ENCODE data around the gene HOMER2.

The HOMER2 gene

GRCh38 chr15:82992436-82992998 lies 40.0 kb upstream of the HOMER2 start:
- TF ChIP-seq CTCF (conservative IDR thresholded peaks at IDR 0.05; ENCODE audit: low read depth, low read length): no peak
- DNase-seq (ENCODE audit: low read depth): no peak
- H3K4me3 ChIP-seq (ENCODE audit: low read depth, low read length): no peak overlapping the region

- peak; percentile 32 for DNase-seq (ENCODE audit: low read depth)
Observed at GRCh38 chr15:82986442-82986780, 33.9 kb upstream of the HOMER2 start.

GRCh38 chr15:82985688-82986441 lies 33.3 kb upstream of the HOMER2 start, which contains the start of gene RAMAC:
RAMAC (plus strand) TSS chr15:82986210; CDS start chr15:82989019, 2,809 bp downstream.
- peak; percentile 97 for DNase-seq (ENCODE audit: low read depth)
- peak within 1 kb of the TSS; percentile 68 for H3K4me3 ChIP-seq (ENCODE audit: low read depth, low read length)
- TF ChIP-seq CTCF (conservative IDR thresholded peaks at IDR 0.05; ENCODE audit: low read depth, low read length): no peak

More at GRCh38 chr15:82986442-82986780, 33.9 kb upstream of the HOMER2 start:
- peak overlapping the region; percentile 68 for H3K4me3 ChIP-seq (ENCODE audit: low read depth, low read length)
- TF ChIP-seq CTCF (conservative IDR thresholded peaks at IDR 0.05; ENCODE audit: low read depth, low read length): no peak

GRCh38 chr15:82980981-82981380 lies 28.5 kb upstream of the HOMER2 start:
- H3K4me3 ChIP-seq (ENCODE audit: low read depth, low read length): no peak overlapping the region
- no peak for DNase-seq (ENCODE audit: low read depth)
- TF ChIP-seq CTCF (conservative IDR thresholded peaks at IDR 0.05; ENCODE audit: low read depth, low read length): no peak

GRCh38 chr15:82979726-82980125 lies 27.2 kb upstream of the HOMER2 start:
- DNase-seq (ENCODE audit: low read depth): no peak
- no peak for TF ChIP-seq CTCF (conservative IDR thresholded peaks at IDR 0.05; ENCODE audit: low read depth, low read length)
- no peak overlapping the region for H3K4me3 ChIP-seq (ENCODE audit: low read depth, low read length)

GRCh38 chr15:82978438-82978837 lies 25.9 kb upstream of the HOMER2 start:
- no peak for TF ChIP-seq CTCF (conservative IDR thresholded peaks at IDR 0.05; ENCODE audit: low read depth, low read length)

GRCh38 chr15:82977076-82977475 lies 24.6 kb upstream of the HOMER2 start:
- no peak for TF ChIP-seq CTCF (conservative IDR thresholded peaks at IDR 0.05; ENCODE audit: low read depth, low read length)

More at GRCh38 chr15:82978438-82978837, 25.9 kb upstream of the HOMER2 start:
- H3K4me3 ChIP-seq (ENCODE audit: low read depth, low read length): no peak overlapping the region
- no peak for DNase-seq (ENCODE audit: low read depth)

More at GRCh38 chr15:82977076-82977475, 24.6 kb upstream of the HOMER2 start:
- no peak for DNase-seq (ENCODE audit: low read depth)
- H3K4me3 ChIP-seq (ENCODE audit: low read depth, low read length): no peak overlapping the region

Data from choroid plexus epithelial cell (primary cell).